NOMO-1 (cell line): Measurements from ENCODE around the gene NABP2.
A peak's percentile ranks its signal among the peaks of the same experiment; 100 is the strongest.
"Not testable (repeated sequence)": the region's sequence is repeated elsewhere in the genome, so short reads cannot be mapped to it uniquely, and the experiment has no call there.

Experiments
- DNase-seq, 2 experiments: peaks; one replicate each; lab custom pipeline; 2025; ENCODE audit not compliant: unreplicated experiment in 2 of 2; lab: John Stamatoyannopoulos, UW

Gene NABP2

GRCh38 chr12:56242986-56243385 lies 18.8 kb downstream of the NABP2 start:
- no peak for DNase-seq

DNA sequence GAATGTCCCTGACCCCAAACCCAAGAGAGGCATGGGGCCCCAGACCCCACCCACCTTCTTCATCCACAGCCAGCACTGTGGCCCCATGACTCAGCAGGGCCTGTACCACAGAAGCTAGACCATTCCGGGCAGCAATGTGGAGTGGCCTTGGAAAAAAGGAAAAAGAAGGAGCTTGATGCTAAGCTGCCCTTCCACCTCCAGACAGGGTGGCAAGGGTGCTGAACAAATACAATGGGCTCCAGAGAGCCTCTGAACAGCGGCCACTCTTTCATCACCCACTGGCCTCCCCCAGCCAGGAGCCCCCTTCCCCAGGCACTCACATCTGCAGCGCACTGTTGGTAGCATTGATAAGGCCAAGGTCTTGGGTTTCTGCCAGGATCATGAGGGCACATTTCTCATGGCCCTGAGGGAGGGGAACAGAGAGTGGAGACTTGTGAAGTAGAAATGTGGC lies 19.6 kb downstream of the NABP2 start:
- DNase-seq = no peak

DNA sequence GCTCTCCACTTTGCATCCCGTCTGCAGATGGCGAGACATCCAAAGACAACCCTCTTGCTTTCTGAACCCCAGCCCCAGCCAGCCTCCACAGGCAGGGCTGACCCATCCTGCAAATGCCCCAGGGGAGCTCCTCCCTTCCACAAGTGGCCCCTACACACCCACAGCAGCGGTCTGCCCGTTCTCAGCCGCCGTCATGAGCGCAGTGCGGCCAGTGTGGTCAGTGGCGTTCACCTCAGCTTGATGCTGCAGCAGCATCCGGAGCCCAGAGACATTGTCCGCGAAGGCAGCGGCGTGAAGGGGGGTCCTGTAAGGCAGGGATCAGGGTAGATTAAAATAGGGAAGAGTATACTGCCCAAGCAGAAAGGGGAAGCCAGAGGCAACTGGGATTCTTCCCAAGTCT lies 20.4 kb downstream of the NABP2 start:
- no peak for DNase-seq

DNA sequence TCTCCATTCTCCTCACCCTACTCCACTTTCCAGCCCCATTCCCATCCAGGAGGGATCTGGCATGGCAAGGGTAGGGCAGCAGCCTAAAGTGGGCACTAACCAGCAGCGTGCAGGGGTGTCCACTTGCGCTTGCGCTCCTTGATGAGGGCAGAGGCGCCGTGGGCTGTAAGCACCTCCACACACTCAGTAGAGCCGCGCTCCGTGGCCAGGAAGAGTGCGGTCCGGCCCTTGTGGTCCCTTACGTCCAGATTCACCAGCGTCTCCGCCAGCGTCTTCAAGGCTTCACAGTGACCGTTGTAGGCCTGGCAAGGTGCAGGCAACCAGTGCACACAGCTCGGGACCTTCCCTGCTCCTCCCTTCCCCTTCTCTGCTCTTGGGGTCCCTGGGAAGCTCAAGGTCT lies 23.8 kb downstream of the NABP2 start:
- no peak for DNase-seq

DNA sequence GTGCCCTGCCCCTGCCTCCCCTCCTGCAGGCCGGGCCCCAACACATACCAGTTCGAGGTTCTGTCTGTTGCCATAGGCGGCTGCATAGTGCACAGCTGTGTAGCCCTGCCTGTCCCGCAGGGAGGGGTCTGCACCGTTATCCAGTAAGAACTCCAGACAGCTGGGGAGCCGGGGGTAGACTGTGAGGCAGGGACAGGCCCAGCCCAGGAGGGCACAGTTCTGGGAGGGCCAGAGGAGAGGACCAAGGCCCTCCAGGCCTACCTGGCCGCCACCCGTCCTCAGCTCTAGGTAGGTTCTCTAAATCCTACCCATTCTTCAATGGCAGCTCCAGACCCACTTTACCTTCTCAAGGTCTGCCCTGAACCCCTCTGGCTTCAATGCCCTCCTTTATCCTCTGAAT lies 24.6 kb downstream of the NABP2 start:
- DNase-seq = no peak

- DNase-seq = no peak
These were observed 28.5 kb downstream of the NABP2 start for GRCh38 chr12:56252649-56253048.

- no peak for DNase-seq
These were observed 28.9 kb downstream of the NABP2 start for GRCh38 chr12:56253091-56253490.

DNA sequence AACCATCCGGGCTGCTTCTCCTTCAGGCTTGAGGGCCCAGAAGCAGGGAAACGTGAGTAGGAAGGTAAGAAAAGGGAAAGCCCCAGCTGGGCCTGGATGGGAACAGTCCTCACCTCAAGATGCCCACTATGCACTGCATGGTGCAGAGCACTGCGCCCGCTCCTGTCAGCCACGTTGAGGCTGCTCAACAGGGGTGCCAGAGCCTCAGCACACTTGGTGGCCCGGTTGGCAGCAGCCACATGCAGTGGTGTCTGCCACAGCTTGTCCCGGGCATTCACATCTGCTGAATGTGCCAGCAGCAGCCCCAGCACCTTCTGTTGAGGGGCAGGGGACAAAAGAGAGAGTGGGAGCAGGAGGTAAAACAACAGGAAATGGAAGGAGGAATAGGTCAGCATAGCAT lies 31.5 kb downstream of the NABP2 start:
- no peak for DNase-seq

DNA sequence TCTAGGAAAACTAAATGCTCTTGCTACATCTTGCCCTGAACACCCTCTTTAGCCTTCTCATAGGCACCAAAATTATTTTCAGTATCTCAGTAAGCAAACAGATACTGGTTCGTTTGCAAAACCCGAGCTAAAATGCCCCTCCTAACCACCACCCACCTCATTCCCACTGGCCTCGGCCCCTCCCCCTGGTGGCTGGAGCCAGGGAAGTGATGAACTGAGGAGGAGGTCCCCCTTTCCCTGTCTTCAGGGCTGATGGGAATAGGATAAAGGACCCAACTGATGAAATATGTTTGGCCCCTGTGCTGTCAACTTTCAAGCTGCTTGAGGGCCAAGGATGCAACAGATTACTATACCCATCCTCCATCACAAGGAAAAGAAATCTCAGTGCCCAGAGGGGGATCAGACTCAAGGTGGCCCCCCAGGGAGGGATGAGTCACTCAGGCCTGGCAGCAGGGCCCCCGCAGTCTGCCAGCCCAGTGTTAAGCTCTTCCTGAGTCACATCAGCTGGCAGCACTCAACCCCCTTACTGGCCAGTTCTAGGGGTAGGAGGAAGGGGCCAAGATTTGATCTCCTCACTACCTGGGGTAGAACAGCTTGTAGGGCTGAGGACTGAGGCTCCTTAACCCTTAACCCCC lies 32.3 kb downstream of the NABP2 start:
- no peak for DNase-seq

DNA sequence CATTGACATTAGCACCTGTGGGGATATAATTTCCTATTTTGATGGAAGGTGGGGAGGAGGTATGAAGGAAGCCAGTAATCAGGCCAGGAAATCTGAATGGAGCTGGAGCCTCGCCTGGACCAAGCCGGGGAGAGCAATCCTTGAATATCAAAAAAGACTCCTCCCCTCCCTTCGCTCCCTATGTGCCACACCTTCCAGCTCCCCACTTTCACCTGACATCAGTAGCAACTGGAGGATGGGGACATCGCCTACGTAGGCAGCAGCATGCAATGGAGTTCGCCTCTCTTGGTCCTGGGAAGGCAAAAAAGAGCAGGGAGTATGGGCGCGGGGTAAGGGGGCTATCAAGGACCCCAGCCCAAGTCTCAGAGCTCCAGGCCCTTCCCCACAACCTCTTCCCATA lies 32.9 kb downstream of the NABP2 start:
- no peak for DNase-seq

GRCh38 chr12:56257491-56258067 lies 33.4 kb downstream of the NABP2 start:
- DNase-seq = no peak

GRCh38 chr12:56258068-56258819 lies 34.1 kb downstream of the NABP2 start, which contains the start of gene ANKRD52:
ANKRD52 (minus strand) TSS chr12:56258384; CDS start chr12:56258269, 115 bp downstream.
- DNase-seq = peak; percentile 65 to 76

- peak; percentile 27 to 34 for DNase-seq
These were observed 34.7 kb downstream of the NABP2 start for GRCh38 chr12:56258820-56259183.

- no peak for DNase-seq
These were observed 36.2 kb downstream of the NABP2 start for GRCh38 chr12:56260380-56260779.

GRCh38 chr12:56260921-56261320 lies 36.8 kb downstream of the NABP2 start:
- no peak for DNase-seq

GRCh38 chr12:56261503-56262232 lies 37.5 kb downstream of the NABP2 start:
- no peak for DNase-seq

DNA sequence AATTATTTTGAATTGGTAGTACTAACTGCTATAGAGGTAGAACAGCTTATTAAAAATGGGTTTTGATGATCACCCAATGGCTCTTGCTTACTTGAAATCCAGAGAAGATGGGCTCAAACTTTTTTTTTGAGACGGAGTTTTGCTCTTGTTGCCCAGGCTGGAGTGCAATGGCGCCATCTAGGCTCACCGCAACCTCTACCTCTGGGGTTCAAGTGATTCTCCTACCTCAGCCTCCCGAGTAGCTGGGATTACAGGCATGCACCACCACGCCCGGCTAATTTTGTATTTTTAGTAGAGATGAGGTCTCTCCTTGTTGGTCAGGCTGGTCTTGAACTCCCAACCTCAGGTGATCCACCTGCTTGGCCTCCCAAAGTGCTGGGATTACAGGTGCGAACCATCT lies 38.8 kb downstream of the NABP2 start:
- DNase-seq = not testable (repeated sequence)

DNA sequence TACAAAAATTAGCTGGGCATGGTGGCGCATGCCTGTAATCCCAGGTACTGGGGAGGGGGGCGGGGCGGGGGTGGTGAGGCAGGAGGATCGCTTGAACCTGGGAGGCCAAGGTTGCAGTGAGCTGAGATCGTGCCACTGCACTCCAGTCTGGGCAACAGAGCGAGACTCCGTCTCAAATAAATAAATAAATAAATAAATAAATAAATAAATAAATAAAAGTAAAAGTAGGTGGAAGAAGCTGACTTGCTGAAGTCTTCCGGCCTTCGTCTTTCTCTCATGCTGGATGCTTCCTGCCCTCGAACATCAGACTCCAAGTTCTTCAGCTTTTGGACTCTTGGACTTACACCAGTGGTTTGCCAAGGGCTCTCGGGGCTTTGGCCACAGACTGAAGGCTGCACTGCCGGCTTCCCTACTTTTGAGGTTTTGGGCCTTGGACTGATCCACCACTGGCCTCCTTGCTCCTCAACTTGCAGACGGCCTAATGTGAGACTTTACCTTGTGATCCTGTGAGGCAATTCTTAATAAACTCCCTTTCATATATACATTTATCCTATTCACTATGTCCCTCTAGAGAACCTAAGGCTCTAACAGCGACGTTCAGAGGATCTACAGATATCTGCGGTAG lies 42.0 kb downstream of the NABP2 start:
- not testable (repeated sequence) for DNase-seq

GRCh38 chr12:56266693-56267442 lies 42.7 kb downstream of the NABP2 start, which contains the start of gene COQ10A:
COQ10A (plus strand) TSS chr12:56266942; CDS start chr12:56267119, 177 bp downstream.
- DNase-seq = peak; percentile 80 to 85

DNA sequence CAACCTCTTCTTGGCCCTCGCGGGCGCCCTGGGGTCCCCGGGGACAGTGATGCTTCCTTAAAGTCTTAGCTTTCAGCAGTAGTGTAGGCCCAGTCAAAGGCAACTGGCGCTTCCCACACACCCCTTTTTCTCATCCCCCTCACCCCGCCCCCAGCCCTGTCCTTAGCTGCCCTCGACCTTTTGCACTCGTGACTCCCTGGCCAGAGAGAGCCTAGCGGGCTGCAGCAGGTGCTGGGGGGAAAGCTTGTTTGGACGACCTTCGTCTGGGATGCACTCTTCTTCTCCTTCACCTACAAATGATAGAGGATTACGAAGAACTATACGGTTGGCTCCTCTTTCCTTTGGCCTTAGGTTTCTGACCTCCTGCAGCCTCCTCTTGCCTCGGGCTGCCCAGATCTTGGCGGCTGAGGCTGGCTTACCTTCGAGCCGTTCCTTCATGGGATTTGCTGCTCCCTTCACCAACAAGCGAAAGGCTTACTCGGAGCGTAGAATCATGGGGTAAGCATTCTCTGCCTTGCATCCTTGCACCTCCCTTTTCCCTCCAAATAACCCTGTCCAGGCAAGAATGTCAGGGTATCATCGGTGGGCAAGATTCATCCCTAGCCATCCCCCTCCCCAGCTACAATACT lies 43.4 kb downstream of the NABP2 start:
- no peak for DNase-seq
